ENCODE measurements around the gene L3MBTL1. TPM values are rescaled to one million over a fixed set of nuclear protein-coding genes. Genes with fewer than 3 reads are reported as not detected.

Gene L3MBTL1
- polyA plus RNA-seq, 1 donor (not counting 4 experiments of a cell fraction or from before 2014, with no cell fraction given) = 5.0 TPM

DNA sequence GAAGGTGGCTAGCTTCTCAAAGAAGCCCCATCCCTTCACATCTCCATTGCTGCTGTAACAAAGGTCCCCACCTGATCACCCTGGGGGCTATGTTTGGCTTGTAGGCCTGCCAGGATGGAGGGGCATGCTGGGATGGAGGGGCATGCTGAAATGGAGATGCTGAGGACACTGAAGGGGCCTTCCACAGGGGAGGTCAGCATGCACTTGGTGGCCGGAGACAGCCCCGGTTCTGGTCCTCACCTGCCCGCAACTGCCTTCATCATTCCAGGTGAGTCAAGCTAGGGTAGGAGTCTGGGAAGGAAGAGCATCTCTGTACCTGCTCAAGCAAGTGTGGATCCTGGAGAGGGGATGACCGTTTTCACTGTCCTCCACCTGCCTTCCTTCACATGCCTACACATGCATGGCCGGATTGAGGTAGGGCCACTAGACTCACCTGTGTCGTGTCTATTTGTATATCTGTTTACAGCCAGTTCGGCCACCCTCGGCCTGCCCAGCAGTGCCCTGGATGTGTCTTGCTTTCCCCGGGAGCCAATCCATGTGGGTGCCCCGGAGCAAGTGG lies 6.0 kb downstream of the L3MBTL1 start:
- Histone ChIP-seq H4K20me1 (ENCODE audit: control insufficient read depth, extremely low read depth, insufficient read depth, low read length) (no peaks in the 10 kb centered on the region), H3K9ac (ENCODE audit: control insufficient read depth, extremely low read depth, insufficient read depth, low read length) (peak overlapping the region; percentile 6), H3K4me1 (ENCODE audit: control insufficient read depth, extremely low read depth, insufficient read depth, low read length) (no peaks in the 10 kb centered on the region), H3K27me3 (ENCODE audit: control insufficient read depth, extremely low read depth, insufficient read depth, low read length) (no peaks in the 10 kb centered on the region), H3K27ac (ENCODE audit: control insufficient read depth, insufficient read depth, low read length) (no peak overlapping the region), H3K9me3 (ENCODE audit: control insufficient read depth, low read depth, low read length) (no peaks in the 10 kb centered on the region), H3K4me2 (ENCODE audit: control insufficient read depth, extremely low read depth, insufficient read depth, low read depth, low read length) (peak overlapping the region; percentile 59), H3K36me3 (ENCODE audit: control insufficient read depth in 2 of 2, extremely low read depth in 1 of 2, insufficient read depth in 2 of 2, low read length in 2 of 2) (no peaks in the 10 kb centered on the region), H2AFZ (ENCODE audit: control insufficient read depth, low read length) (peak overlapping the region; percentile 31), H3K79me2 (ENCODE audit: control insufficient read depth, insufficient read depth, low read length) (no peaks in the 10 kb centered on the region), H3K4me3 (ENCODE audit: control insufficient read depth in 2 of 3, extremely low read depth in 1 of 3, insufficient read depth in 2 of 3, low read depth in 1 of 3, low read length in 3 of 3) (peak overlapping the region in 2 of 3 experiments; percentile 27 to 58), H3K9me1 (ENCODE audit: control insufficient read depth, extremely low read depth, insufficient read depth, low read length) (no peaks in the 10 kb centered on the region)
- TF ChIP-seq, protein P1, sequence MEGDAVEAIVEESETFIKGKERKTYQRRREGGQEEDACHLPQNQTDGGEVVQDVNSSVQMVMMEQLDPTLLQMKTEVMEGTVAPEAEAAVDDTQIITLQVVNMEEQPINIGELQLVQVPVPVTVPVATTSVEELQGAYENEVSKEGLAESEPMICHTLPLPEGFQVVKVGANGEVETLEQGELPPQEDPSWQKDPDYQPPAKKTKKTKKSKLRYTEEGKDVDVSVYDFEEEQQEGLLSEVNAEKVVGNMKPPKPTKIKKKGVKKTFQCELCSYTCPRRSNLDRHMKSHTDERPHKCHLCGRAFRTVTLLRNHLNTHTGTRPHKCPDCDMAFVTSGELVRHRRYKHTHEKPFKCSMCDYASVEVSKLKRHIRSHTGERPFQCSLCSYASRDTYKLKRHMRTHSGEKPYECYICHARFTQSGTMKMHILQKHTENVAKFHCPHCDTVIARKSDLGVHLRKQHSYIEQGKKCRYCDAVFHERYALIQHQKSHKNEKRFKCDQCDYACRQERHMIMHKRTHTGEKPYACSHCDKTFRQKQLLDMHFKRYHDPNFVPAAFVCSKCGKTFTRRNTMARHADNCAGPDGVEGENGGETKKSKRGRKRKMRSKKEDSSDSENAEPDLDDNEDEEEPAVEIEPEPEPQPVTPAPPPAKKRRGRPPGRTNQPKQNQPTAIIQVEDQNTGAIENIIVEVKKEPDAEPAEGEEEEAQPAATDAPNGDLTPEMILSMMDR (optimal IDR thresholded peaks at IDR 0.05 in 1 of 3, IDR thresholded peaks at IDR 0.05 in 1 of 3, conservative IDR thresholded peaks at IDR 0.05 in 1 of 3; ENCODE audit: extremely low read depth in 1 of 3, insufficient read depth in 2 of 3, low read length in 3 of 3) = no peak
- TF ChIP-seq EZH2 (IDR thresholded peaks at IDR 0.05; ENCODE audit: low read length) = no peak
- DNase-seq (ENCODE audit: low read depth, low spot score) = no peak
- no peak for FAIRE-seq
- dilution Hi-C loops (cut with MboI; ENCODE audit: extremely low pct_ligation_motif_present, low sequenced_read_pairs) = no loop called here

DNA sequence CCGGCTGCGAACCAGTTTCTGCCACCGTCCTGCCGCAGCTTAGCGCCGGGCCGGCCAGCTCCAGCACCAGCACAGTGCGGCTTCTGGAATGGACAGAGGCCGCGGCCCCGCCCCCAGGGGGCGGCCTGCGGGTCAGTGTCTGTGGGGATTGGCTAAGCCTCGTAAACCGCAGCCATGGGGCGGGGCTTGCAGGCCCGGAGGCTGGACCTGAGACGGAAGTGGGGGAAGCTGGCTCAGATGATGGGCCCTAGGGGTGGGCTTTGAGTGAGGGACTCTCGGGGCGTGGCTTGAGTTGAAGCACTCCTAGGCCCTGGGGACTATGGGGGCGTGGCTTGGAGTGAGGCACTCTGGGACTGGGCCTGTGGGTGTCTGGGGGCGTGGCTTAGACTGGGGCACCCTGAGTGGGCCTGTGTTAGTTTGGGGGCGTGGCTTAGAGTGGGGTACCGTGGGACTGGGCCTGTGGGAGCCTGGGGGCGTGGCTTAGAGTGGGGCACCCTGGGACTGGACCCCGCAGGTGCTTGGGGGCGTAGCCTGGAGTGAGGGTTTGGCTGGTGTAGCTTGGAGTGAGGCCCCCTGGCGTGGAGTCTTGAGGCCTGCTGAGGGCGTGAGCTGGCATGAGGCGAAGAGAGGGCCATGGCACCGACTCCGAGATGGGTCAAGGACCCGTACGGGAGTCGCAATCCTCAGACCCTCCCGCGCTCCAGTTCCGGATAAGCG lies 6.6 kb downstream of the L3MBTL1 start:
- dilution Hi-C loops (cut with MboI; ENCODE audit: extremely low pct_ligation_motif_present, low sequenced_read_pairs) = no loop called here
- DNase-seq (ENCODE audit: low read depth, low spot score) = peak; percentile 92
- H3K4me2 ChIP-seq (ENCODE audit: control insufficient read depth, extremely low read depth, insufficient read depth, low read depth, low read length) = peak overlapping the region; percentile 59
- TF ChIP-seq, protein P1 (optimal IDR thresholded peaks at IDR 0.05 in 1 of 3, IDR thresholded peaks at IDR 0.05 in 1 of 3, conservative IDR thresholded peaks at IDR 0.05 in 1 of 3; ENCODE audit: extremely low read depth in 1 of 3, insufficient read depth in 2 of 3, low read length in 3 of 3) = peak; percentile 13 to 49 (median 30)
- no peak for TF ChIP-seq EZH2 (IDR thresholded peaks at IDR 0.05; ENCODE audit: low read length)
- H3K4me3 ChIP-seq (ENCODE audit: control insufficient read depth in 2 of 3, extremely low read depth in 1 of 3, insufficient read depth in 2 of 3, low read depth in 1 of 3, low read length in 3 of 3) = peak overlapping the region; percentile 44 to 62 (median 47)
- no peak overlapping the region for H3K27ac ChIP-seq (ENCODE audit: control insufficient read depth, insufficient read depth, low read length)
- H3K27me3 ChIP-seq (ENCODE audit: control insufficient read depth, extremely low read depth, insufficient read depth, low read length) = no peaks in the 10 kb centered on the region
- no peaks in the 10 kb centered on the region for H3K79me2 ChIP-seq (ENCODE audit: control insufficient read depth, insufficient read depth, low read length)
- H3K4me1 ChIP-seq (ENCODE audit: control insufficient read depth, extremely low read depth, insufficient read depth, low read length) = no peaks in the 10 kb centered on the region
- no peaks in the 10 kb centered on the region for H3K36me3 ChIP-seq (ENCODE audit: control insufficient read depth in 2 of 2, extremely low read depth in 1 of 2, insufficient read depth in 2 of 2, low read length in 2 of 2)
- no peaks in the 10 kb centered on the region for H3K9me1 ChIP-seq (ENCODE audit: control insufficient read depth, extremely low read depth, insufficient read depth, low read length)
- no peak for FAIRE-seq
- peak overlapping the region; percentile 49 for H2AFZ ChIP-seq (ENCODE audit: control insufficient read depth, low read length)
- H3K9ac ChIP-seq (ENCODE audit: control insufficient read depth, extremely low read depth, insufficient read depth, low read length) = peak overlapping the region; percentile 44
- H3K9me3 ChIP-seq (ENCODE audit: control insufficient read depth, low read depth, low read length) = no peaks in the 10 kb centered on the region
- H4K20me1 ChIP-seq (ENCODE audit: control insufficient read depth, extremely low read depth, insufficient read depth, low read length) = no peaks in the 10 kb centered on the region

All from keratinocyte (primary cell).